Keratinocyte (primary cell): ENCODE results near the gene NMD3. TPM values are rescaled to one million over a fixed set of nuclear protein-coding genes. Genes with fewer than 3 reads are reported as not detected.

Experiments used
- DNase-seq: peaks from one replicate; pipeline ENCODE4 v3.0.0-alpha.2; 2011; ENCODE audit warnings: low read depth, missing footprints, low spot score
- FAIRE-seq: peaks from 2 replicates; lab custom pipeline; 2011; peaks lifted over from hg19 to GRCh38; lab: Jason Lieb, UNC
- H2AFZ ChIP-seq: 2 replicates; pipeline ENCODE4 v1.6.0; 2012; ENCODE audit warnings: low read length, control low read depth, inconsistent platforms; ENCODE audit not compliant: control insufficient read depth
- H3K27ac ChIP-seq: 2 replicates; pipeline ENCODE4 v1.5.1; 2011; ENCODE audit warnings: low read length; ENCODE audit not compliant: control insufficient read depth, insufficient read depth
- H3K27me3 ChIP-seq: 3 replicates; pipeline ENCODE4 v1.6.0; 2011; ENCODE audit warnings: low read length; ENCODE audit not compliant: control insufficient read depth, insufficient read depth; ENCODE audit errors: extremely low read depth
- H3K36me3 ChIP-seq, 2 experiments: 2 replicates in 1 of 2; 3 replicates in 1 of 2; pipeline ENCODE4 v1.5.1; 2011; ENCODE audit warnings: low read length in 2 of 2, mild to moderate bottlenecking in 1 of 2; ENCODE audit not compliant: control insufficient read depth in 2 of 2, insufficient read depth in 2 of 2; ENCODE audit errors: extremely low read depth in 1 of 2
- H3K4me1 ChIP-seq: 3 replicates; pipeline ENCODE4 v1.5.1; 2011; ENCODE audit warnings: low read length; ENCODE audit not compliant: control insufficient read depth, insufficient read depth; ENCODE audit errors: extremely low read depth
- H3K4me2 ChIP-seq: 3 replicates; pipeline ENCODE4 v1.6.0; 2011; ENCODE audit warnings: low read depth, low read length; ENCODE audit not compliant: control insufficient read depth, insufficient read depth; ENCODE audit errors: extremely low read depth
- H3K4me3 ChIP-seq, 3 experiments: fragments of 200-600 bp in 1 of 3; sonication (generic) in 1 of 3; 2 replicates in 2 of 3; 3 replicates in 1 of 3; pipeline ENCODE4 v1.5.1; 2011 to 2016; ENCODE audit warnings: low read length in 3 of 3, mild to moderate bottlenecking in 3 of 3, control low read depth in 2 of 3, inconsistent platforms in 1 of 3, low read depth in 1 of 3, mixed read lengths in 1 of 3, mixed run types in 1 of 3, moderate library complexity in 1 of 3; ENCODE audit not compliant: control insufficient read depth in 2 of 3, insufficient read depth in 2 of 3; ENCODE audit errors: extremely low read depth in 1 of 3
- H3K79me2 ChIP-seq: 2 replicates; pipeline ENCODE4 v1.6.0; 2012; ENCODE audit warnings: low read length; ENCODE audit not compliant: control insufficient read depth, insufficient read depth
- H3K9ac ChIP-seq: 3 replicates; pipeline ENCODE4 v1.6.0; 2011; ENCODE audit warnings: low read length; ENCODE audit not compliant: control insufficient read depth, insufficient read depth; ENCODE audit errors: extremely low read depth
- H3K9me1 ChIP-seq: 3 replicates; pipeline ENCODE4 v1.6.0; 2011; ENCODE audit warnings: low read length; ENCODE audit not compliant: control insufficient read depth, insufficient read depth; ENCODE audit errors: extremely low read depth
- H3K9me3 ChIP-seq: 2 replicates; pipeline ENCODE4 v1.5.1; 2012; ENCODE audit warnings: low read depth, low read length; ENCODE audit not compliant: control insufficient read depth
- H4K20me1 ChIP-seq: 3 replicates; pipeline ENCODE4 v1.6.0; 2011; ENCODE audit warnings: low read length; ENCODE audit not compliant: control insufficient read depth, insufficient read depth; ENCODE audit errors: extremely low read depth
- EZH2 ChIP-seq: IDR thresholded peaks from one replicate; pipeline ENCODE4 v1.6.1; 2012; ENCODE audit warnings: inconsistent platforms, mild to moderate bottlenecking, low read length, moderate library complexity
- dilution Hi-C: fragments of 300-500 bp; cut with MboI; formaldehyde crosslinking; loops from one replicate; pipeline ENCODE4 v1.7.0; 2020; ENCODE audit warnings: low sequenced_read_pairs; ENCODE audit not compliant: extremely low pct_ligation_motif_present
- polyA plus RNA-seq, 5 experiments: library from polyadenylated mRNA; depleted of rRNA in 3 of 5; stranded (reverse) in 3 of 5; stranded (forward) in 1 of 5; unstranded in 1 of 5; fragments of >200 nt; gene quantifications; 1 replicate in 1 of 5; 2 replicates in 3 of 5; 3 replicates in 1 of 5; pipeline versions ENCODE4 v1.2.1 to v1.2.3, GENCODE V29; 2011 to 2012; ENCODE audit warnings: missing spikeins in 2 of 5, low read depth in 1 of 5, low replicate concordance in 1 of 5
- TF ChIP-seq, protein P1 (sequence below), 3 experiments: IDR thresholded peaks in 1 of 3; conservative IDR thresholded peaks in 1 of 3; optimal IDR thresholded peaks in 1 of 3; 2 replicates in 2 of 3; 3 replicates in 1 of 3; pipeline versions ENCODE3 to v1.5.1; 2011; ENCODE audit warnings: low read length in 3 of 3, mild to moderate bottlenecking in 3 of 3, moderate library complexity in 2 of 3, control low read depth in 1 of 3, inconsistent platforms in 1 of 3; ENCODE audit not compliant: insufficient read depth in 2 of 3; ENCODE audit errors: extremely low read depth in 1 of 3

NMD3 gene
- polyA plus RNA-seq, 1 donor (not counting 4 experiments of a cell fraction or from before 2014, with no cell fraction given) = 65.2 TPM

DNA sequence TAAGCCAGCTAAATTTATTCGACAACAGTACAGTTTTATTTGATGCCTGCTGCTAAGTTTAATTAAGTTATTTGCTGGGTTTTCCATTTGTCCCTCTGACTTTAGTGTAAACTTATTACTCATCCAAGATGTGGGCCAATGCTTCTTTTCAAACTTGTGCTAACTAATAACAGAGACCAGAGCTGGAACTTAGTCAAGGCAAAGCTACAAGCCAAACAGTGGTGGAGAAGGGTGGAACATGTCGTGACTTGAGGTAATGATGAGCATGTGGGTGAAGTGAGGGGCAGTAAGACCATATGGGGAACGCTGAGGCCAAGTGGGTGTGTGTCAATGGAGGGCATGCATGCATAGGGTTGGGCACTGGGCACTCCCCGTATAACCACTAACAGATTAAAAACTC, 63.9 kb downstream of the NMD3 start:
- TF ChIP-seq, protein P1, sequence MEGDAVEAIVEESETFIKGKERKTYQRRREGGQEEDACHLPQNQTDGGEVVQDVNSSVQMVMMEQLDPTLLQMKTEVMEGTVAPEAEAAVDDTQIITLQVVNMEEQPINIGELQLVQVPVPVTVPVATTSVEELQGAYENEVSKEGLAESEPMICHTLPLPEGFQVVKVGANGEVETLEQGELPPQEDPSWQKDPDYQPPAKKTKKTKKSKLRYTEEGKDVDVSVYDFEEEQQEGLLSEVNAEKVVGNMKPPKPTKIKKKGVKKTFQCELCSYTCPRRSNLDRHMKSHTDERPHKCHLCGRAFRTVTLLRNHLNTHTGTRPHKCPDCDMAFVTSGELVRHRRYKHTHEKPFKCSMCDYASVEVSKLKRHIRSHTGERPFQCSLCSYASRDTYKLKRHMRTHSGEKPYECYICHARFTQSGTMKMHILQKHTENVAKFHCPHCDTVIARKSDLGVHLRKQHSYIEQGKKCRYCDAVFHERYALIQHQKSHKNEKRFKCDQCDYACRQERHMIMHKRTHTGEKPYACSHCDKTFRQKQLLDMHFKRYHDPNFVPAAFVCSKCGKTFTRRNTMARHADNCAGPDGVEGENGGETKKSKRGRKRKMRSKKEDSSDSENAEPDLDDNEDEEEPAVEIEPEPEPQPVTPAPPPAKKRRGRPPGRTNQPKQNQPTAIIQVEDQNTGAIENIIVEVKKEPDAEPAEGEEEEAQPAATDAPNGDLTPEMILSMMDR (optimal IDR thresholded peaks at IDR 0.05 in 1 of 3, IDR thresholded peaks at IDR 0.05 in 1 of 3, conservative IDR thresholded peaks at IDR 0.05 in 1 of 3; ENCODE audit: extremely low read depth in 1 of 3, insufficient read depth in 2 of 3, low read length in 3 of 3) = no peak
- no peak for TF ChIP-seq EZH2
- no peak overlapping the region for H2AFZ ChIP-seq
- peak; percentile 34 for FAIRE-seq
- H4K20me1 ChIP-seq = no peaks in the 10 kb centered on the region
- DNase-seq = no peak
- H3K9me1 ChIP-seq = no peaks in the 10 kb centered on the region
- H3K9ac ChIP-seq = no peak overlapping the region
- H3K4me3 ChIP-seq = no peak overlapping the region
- H3K36me3 ChIP-seq = no peaks in the 10 kb centered on the region
- dilution Hi-C loops = no loop called here
- H3K4me1 ChIP-seq = peaks cover 9% of the 10 kb centered on the region
- H3K27ac ChIP-seq = no peak overlapping the region
- no peaks in the 10 kb centered on the region for H3K27me3 ChIP-seq
- no peaks in the 10 kb centered on the region for H3K79me2 ChIP-seq
- no peaks in the 10 kb centered on the region for H3K9me3 ChIP-seq
- no peak overlapping the region for H3K4me2 ChIP-seq

DNA sequence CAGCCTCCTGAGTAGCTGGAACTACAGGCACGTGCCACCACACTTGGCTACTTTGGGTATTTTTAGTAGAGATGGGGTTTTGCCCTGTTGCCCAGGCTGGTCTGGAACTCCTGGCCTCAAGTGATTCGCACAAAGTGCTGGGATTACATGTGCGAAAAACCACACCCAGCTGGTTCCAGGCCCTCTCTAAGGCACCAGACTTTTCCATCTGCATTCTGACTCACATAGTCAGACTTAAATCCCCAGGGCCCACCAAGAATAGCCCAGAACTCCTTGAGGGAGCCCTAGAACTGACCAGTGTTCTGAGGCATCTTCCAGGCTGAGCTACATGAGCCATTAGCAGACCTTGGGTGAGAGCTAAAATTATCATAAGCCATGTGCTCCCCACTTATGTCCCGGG, 68.1 kb downstream of the NMD3 start:
- Histone ChIP-seq H3K4me2 (no peak overlapping the region), H3K27me3 (no peaks in the 10 kb centered on the region), H3K27ac (no peak overlapping the region), H3K9me1 (no peaks in the 10 kb centered on the region), H4K20me1 (no peaks in the 10 kb centered on the region), H3K36me3 (no peaks in the 10 kb centered on the region), H3K4me1 (peaks cover 9% of the 10 kb centered on the region), H3K79me2 (no peaks in the 10 kb centered on the region), H2AFZ (no peak overlapping the region), H3K9me3 (no peaks in the 10 kb centered on the region), H3K9ac (no peak overlapping the region), H3K4me3 (no peak overlapping the region)
- FAIRE-seq (no peak), DNase-seq (no peak)
- dilution Hi-C loops = no loop called here
- no peak for TF ChIP-seq EZH2
- TF ChIP-seq, protein P1 (optimal IDR thresholded peaks at IDR 0.05 in 1 of 3, IDR thresholded peaks at IDR 0.05 in 1 of 3, conservative IDR thresholded peaks at IDR 0.05 in 1 of 3; ENCODE audit: extremely low read depth in 1 of 3, insufficient read depth in 2 of 3, low read length in 3 of 3) = no peak
